ENCODE data around the gene SLC22A7. TPM values are rescaled to one million over a fixed set of nuclear protein-coding genes. Genes with fewer than 3 reads are reported as not detected.
"Not testable (repeated sequence)": the region's sequence is repeated elsewhere in the genome, so short reads cannot be mapped to it uniquely, and the experiment has no call there.

SLC22A7 gene
- polyA plus RNA-seq, 4 donors, result 0.30 to 2.0 (median 0.99) TPM

DNA sequence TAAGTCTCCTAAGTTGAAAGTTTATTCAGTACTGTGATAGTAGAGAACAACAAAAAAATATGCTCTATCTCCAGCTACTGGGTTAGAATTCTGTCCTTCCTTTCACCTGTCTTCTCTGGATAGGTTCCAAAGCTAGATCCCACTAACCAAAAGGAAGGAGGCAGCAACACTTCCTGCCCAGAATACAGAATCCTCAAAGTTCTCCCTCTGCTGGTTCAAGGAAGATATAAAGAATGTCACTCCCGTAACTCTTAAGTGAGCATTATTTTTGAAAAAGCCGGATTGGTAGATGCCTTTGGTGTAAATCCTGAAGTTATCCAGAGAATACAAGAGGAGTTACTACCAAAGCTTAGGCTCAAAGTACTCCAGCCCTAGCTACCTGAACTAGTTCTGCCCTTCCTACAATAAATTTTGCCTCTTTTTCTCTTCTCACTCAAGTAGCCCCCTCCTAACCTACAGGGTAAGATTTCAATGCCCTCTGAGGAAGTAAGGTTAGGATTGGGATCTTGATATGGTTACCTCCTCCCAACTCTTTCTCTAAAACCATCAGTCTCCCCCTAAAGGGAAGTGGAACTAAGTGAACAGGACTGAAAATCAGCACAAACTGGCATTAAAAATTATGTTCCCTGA, 36.5 kb downstream of the SLC22A7 start:
- DNase-seq (ENCODE audit: low read depth in 4 of 4, low spot score in 2 of 4), result peak in 3 of 4 donors; percentile 21 to 46 (median 32)

DNA sequence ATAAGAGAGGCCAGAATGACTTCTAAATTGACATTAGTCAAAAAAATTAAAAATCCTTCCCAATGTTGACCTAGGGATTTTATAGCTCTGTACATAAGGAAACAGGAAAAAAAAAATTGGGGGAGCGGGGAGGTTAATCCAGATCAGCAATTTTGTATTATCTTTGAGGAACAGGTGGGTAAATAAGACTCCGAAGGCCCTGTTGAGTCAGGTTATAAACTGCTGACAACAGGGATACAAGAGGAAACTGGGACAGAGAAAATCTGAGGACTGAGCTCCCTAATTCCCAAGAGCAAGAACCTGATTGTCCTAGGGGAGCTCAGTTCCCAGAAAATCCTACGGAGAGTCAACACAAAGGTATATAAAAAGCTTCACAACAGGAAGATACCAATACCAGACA, 37.4 kb downstream of the SLC22A7 start:
- no peak for DNase-seq (ENCODE audit: low read depth in 4 of 4, low spot score in 2 of 4)

DNA sequence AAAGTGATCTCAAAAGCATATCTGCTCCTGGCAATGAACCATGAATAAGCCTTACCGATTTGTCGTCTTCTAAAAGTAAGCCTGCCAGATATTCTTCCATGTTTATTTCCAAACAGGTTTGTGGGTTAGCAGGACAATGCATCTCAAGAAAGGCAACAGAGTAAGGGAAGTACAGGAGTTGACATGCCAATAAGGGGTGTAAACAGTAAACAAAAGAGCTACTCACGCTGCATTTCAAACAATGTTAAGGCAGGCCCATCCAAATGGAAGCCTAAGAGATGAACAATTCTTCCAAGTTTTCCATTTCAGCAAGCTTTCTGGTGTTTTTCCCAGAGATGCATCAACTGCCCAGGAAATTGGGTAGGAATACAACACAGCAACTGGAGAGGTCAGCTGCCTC, 38.3 kb downstream of the SLC22A7 start:
- no peak for DNase-seq (ENCODE audit: low read depth in 4 of 4, low spot score in 2 of 4)

DNA sequence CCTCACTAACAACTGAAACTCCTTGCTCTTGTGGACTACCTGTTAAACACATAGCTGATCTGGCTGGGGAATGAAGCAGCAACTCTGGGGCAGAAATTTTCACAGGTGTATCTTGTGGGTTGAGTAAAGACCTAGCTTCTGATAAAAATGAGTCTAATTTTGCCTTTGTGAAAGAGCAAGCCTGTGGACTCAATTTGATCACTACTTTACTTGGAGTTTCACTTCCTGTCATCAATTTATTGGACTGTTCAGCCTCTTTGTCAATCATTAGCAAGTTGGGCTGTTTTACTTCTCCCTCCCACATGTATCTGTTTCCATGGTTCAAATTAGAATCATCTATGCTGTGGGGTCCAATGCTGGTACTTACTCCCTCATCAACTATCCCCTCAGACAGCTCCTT, 40.2 kb downstream of the SLC22A7 start:
- DNase-seq (ENCODE audit: low read depth in 4 of 4, low spot score in 2 of 4), result no peak

DNA sequence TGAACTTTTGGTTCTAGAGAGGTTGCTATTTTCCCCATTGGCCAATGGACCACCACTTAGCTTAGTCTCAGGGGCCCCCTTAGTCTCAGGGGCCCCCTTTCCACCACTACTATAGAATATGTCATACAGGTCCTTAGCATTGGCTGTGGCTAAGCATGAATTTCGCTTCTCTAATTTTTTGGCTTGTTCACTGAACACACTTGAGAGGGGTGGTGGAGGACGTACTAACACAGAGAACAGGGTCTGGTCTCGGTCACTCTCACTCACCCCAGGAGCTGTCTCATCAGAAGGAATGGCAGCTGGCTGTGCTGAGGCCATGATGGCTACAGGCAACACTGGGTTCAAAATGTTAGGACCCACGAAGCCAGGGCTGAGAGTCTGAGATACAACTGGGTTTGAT, 41.1 kb downstream of the SLC22A7 start:
- no peak for DNase-seq (ENCODE audit: low read depth in 4 of 4, low spot score in 2 of 4)

DNA sequence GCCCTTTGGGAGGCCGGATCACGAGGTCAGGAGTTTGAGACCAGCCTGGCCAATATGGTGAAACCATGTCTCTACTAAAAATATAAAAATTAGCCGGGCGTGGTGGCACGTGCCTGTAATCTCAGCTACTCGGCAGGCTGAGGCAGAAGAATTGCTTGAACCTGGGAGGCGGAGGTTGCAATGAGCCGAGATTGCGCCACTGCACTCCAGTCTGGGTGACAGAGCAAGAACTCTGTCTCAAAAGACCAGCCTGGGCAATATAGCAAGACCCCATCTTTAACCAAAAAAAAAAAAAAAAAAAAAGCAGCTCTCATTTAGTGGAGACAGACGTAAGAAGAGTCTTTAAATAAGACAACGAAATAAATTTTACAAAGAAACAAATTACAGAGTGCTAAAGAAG, 48.2 kb downstream of the SLC22A7 start:
- not testable (repeated sequence) for DNase-seq (ENCODE audit: low read depth in 4 of 4, low spot score in 2 of 4)

DNA sequence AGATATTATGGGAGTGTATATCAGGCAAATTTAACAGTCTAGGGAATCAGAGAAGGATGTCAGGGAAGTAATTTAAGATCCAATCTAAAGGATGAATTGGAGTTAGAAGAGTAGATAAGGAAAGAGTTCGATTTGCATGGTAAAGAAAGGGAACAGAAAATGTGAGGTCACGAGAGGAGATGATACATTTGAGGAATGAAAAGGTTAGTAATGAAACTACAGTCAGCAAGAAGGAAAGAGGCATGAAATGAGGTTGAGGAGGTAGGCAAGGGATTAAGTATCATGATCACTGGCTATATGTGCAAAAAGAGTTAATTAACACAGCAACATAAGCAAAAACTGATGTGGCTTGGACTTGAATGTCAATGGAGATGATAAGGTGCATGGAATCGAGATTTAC, 49.0 kb downstream of the SLC22A7 start:
- no peak for DNase-seq (ENCODE audit: low read depth in 4 of 4, low spot score in 2 of 4)

DNA sequence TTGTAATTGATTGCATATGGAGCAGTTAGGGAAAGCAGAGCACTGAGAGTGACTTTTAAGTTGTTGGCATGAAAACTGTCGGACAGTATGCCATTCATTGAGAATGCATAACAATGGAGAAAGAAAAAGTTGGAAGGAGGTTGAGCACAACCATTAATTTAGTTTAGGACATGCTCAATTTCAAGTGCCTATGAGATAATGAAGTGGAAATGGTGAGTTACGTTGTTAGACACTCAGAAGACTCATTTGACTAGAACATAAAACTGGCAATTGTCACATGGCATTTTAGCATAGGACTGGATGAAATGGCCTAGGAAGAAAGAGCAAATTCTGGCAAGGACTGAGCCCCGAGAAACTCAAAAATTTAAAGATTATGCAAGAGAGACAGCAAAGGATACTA, 49.4 kb downstream of the SLC22A7 start:
- DNase-seq (ENCODE audit: low read depth in 4 of 4, low spot score in 2 of 4), result no peak

DNA sequence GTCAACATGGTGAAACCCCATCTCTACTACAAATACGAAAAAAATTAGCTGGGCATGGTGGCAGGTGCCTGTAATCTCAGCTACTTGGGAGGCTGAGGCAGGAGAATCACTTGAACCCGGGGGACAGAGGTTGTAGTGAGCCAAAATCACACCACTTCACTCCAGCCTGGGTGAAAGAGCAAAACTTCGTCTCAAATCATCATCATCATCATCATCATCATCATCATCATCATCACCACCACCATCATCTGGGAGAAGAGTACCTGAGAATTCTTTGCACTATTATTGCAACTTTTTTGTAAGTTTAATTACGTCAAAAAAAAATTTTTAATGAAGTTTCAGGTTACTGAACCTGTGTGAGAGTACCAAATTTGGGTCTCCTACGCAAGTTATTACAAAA, 53.9 kb downstream of the SLC22A7 start:
- not testable (repeated sequence) for DNase-seq (ENCODE audit: low read depth in 4 of 4, low spot score in 2 of 4)

Other genes starting within 250 kb of the SLC22A7 start
- 10 to 100 TPM; 46.0 to 63.7 (median 52.2) TPM for gene CUL7, start 244.4 kb upstream of the SLC22A7 start, polyA plus RNA-seq (ENCODE audit: insufficient read length in 4 of 4)
- gene MRPL2, start 238.8 kb upstream of the SLC22A7 start, polyA plus RNA-seq (ENCODE audit: insufficient read length in 4 of 4), result 10 to 100 TPM; 57.5 to 75.2 (median 67.6) TPM
- gene KLC4, start 238.6 kb upstream of the SLC22A7 start, polyA plus RNA-seq (ENCODE audit: insufficient read length in 4 of 4), result 10 to 100 TPM; 50.0 to 80.0 (median 65.7) TPM
- 100 to 1,000 TPM; 230 to 296 (median 261) TPM for gene PTK7, start 221.9 kb upstream of the SLC22A7 start, polyA plus RNA-seq (ENCODE audit: insufficient read length in 4 of 4)
- 10 to 100 TPM; 26.7 to 36.1 (median 32.1) TPM for gene SRF, start 127.0 kb upstream of the SLC22A7 start, polyA plus RNA-seq (ENCODE audit: insufficient read length in 4 of 4)
- gene CUL9, start 116.1 kb upstream of the SLC22A7 start, polyA plus RNA-seq (ENCODE audit: insufficient read length in 4 of 4), result 10 to 100 TPM; 27.5 to 52.0 (median 39.8) TPM
- gene DNPH1, start 68.8 kb upstream of the SLC22A7 start, polyA plus RNA-seq (ENCODE audit: insufficient read length in 4 of 4), result 100 to 1,000 TPM in 1 of 4 donors, 10 to 100 TPM in 3; 54.6 to 111 (median 81.2) TPM
- gene TTBK1, start 54.8 kb upstream of the SLC22A7 start, polyA plus RNA-seq (ENCODE audit: insufficient read length in 4 of 4), result under 1 TPM; 0.25 to 0.55 (median 0.40) TPM
- gene CRIP3, start 10.6 kb downstream of the SLC22A7 start, polyA plus RNA-seq (ENCODE audit: insufficient read length in 4 of 4), result 1 to 10 TPM; 2.2 to 9.7 (median 6.0) TPM
- 10 to 100 TPM; 22.1 to 33.9 (median 28.9) TPM for gene ZNF318, start 71.4 kb downstream of the SLC22A7 start, polyA plus RNA-seq (ENCODE audit: insufficient read length in 4 of 4)
- 10 to 100 TPM; 17.4 to 34.1 (median 23.8) TPM for gene ABCC10, start 129.3 kb downstream of the SLC22A7 start, polyA plus RNA-seq (ENCODE audit: insufficient read length in 4 of 4)
- gene DLK2, start 157.3 kb downstream of the SLC22A7 start, polyA plus RNA-seq (ENCODE audit: insufficient read length in 4 of 4), result 1 to 10 TPM in 3 of 4 donors, under 1 TPM in 1; 0.93 to 1.9 (median 1.3) TPM
- 10 to 100 TPM; 24.6 to 50.2 (median 36.8) TPM for gene TJAP1, start 179.3 kb downstream of the SLC22A7 start, polyA plus RNA-seq (ENCODE audit: insufficient read length in 4 of 4)
- gene LRRC73, start 212.1 kb downstream of the SLC22A7 start, polyA plus RNA-seq (ENCODE audit: insufficient read length in 4 of 4), result 1 to 10 TPM in 3 of 4 donors, under 1 TPM in 1; 0.95 to 1.8 (median 1.4) TPM
- 100 to 1,000 TPM; 136 to 156 (median 146) TPM for gene YIPF3, start 218.7 kb downstream of the SLC22A7 start, polyA plus RNA-seq (ENCODE audit: insufficient read length in 4 of 4)
- gene POLR1C, start 218.8 kb downstream of the SLC22A7 start, polyA plus RNA-seq (ENCODE audit: insufficient read length in 4 of 4), result 10 to 100 TPM; 33.9 to 43.6 (median 39.4) TPM